ENCODE results near the gene DLX1.

The DLX1 gene

GRCh38 chr2:172087780-172088244, 2.5 kb downstream of the DLX1 start:
- DNase-seq (ENCODE audit: low read depth) = no peak

GRCh38 chr2:172088245-172089004, 3.1 kb downstream of the DLX1 start:
- DNase-seq (ENCODE audit: low read depth) = no peak

GRCh38 chr2:172089005-172089504, 3.7 kb downstream of the DLX1 start:
- no peak for DNase-seq (ENCODE audit: low read depth)

GRCh38 chr2:172089633-172090032, 4.3 kb downstream of the DLX1 start:
- no peak for DNase-seq (ENCODE audit: low read depth)

GRCh38 chr2:172090044-172090961, 5.0 kb downstream of the DLX1 start:
- DNase-seq (ENCODE audit: low read depth) = no peak

GRCh38 chr2:172091000-172091641, 5.8 kb downstream of the DLX1 start:
- DNase-seq (ENCODE audit: low read depth) = no peak

- DNase-seq (ENCODE audit: low read depth) = no peak
These were observed 6.7 kb downstream of the DLX1 start for GRCh38 chr2:172091761-172092566.

GRCh38 chr2:172092716-172093415, 7.6 kb downstream of the DLX1 start:
- no peak for DNase-seq (ENCODE audit: low read depth)

- no peak for DNase-seq (ENCODE audit: low read depth)
These were observed 8.3 kb downstream of the DLX1 start for GRCh38 chr2:172093416-172094293.

GRCh38 chr2:172094294-172095145, 9.2 kb downstream of the DLX1 start:
- DNase-seq (ENCODE audit: low read depth) = no peak

GRCh38 chr2:172095146-172095904, 10.0 kb downstream of the DLX1 start:
- peak; percentile 44 for DNase-seq (ENCODE audit: low read depth)

- DNase-seq (ENCODE audit: low read depth) = no peak
These were observed 10.8 kb downstream of the DLX1 start for GRCh38 chr2:172095905-172096625.

GRCh38 chr2:172096626-172097547, 11.6 kb downstream of the DLX1 start:
- DNase-seq (ENCODE audit: low read depth) = no peak

GRCh38 chr2:172097557-172098131, 12.3 kb downstream of the DLX1 start:
- no peak for DNase-seq (ENCODE audit: low read depth)

- no peak for DNase-seq (ENCODE audit: low read depth)
These were observed 13.0 kb downstream of the DLX1 start for GRCh38 chr2:172098287-172098649.
